H9 (cell line): ENCODE data around the gene FAM32A. TPM values are rescaled to one million over a fixed set of nuclear protein-coding genes. Genes with fewer than 3 reads are reported as not detected.

Experiments
- DNase-seq: peaks from one replicate; pipeline ENCODE4 v3.0.0-alpha.2; 2017
- H2AFZ ChIP-seq: one replicate; pipeline ENCODE4 v1.6.1; 2013; ENCODE audit warnings: mild to moderate bottlenecking, low read length, control low read depth, moderate library complexity
- H2AK5ac ChIP-seq: 2 replicates; pipeline ENCODE4 v1.6.1; 2013; ENCODE audit warnings: low read length, control low read depth, mixed read lengths; ENCODE audit not compliant: insufficient read length
- H2BK120ac ChIP-seq: one replicate; pipeline ENCODE4 v1.6.1; 2013; ENCODE audit warnings: low read depth, mild to moderate bottlenecking, low read length, control low read depth, inconsistent platforms; ENCODE audit not compliant: poor library complexity, severe bottlenecking
- H2BK12ac ChIP-seq: 2 replicates; pipeline ENCODE4 v1.6.1; 2013; ENCODE audit warnings: low read length, control low read depth, mixed read lengths, low read depth; ENCODE audit not compliant: insufficient read length
- H2BK15ac ChIP-seq: 2 replicates; pipeline ENCODE4 v1.6.1; 2013; ENCODE audit warnings: low read depth, low read length, control low read depth
- H2BK20ac ChIP-seq: one replicate; pipeline ENCODE4 v1.6.1; 2013; ENCODE audit warnings: low read depth, mild to moderate bottlenecking, low read length, control low read depth, inconsistent platforms; ENCODE audit not compliant: poor library complexity, severe bottlenecking
- H2BK5ac ChIP-seq: 2 replicates; pipeline ENCODE4 v1.6.1; 2013; ENCODE audit warnings: low read length, control low read depth, mixed read lengths; ENCODE audit not compliant: insufficient read length
- H3K14ac ChIP-seq: 2 replicates; pipeline ENCODE4 v1.6.1; 2013; ENCODE audit warnings: low read length, control low read depth; ENCODE audit not compliant: insufficient read depth
- H3K18ac ChIP-seq: 2 replicates; pipeline ENCODE4 v1.6.1; 2013; ENCODE audit warnings: low read depth, mild to moderate bottlenecking, mixed read lengths, low read length, control low read depth; ENCODE audit not compliant: insufficient read length
- H3K23ac ChIP-seq: 2 replicates; pipeline ENCODE4 v1.6.1; 2013; ENCODE audit warnings: low read length, control low read depth, mixed read lengths, low read depth; ENCODE audit not compliant: insufficient read length
- H3K23me2 ChIP-seq: 2 replicates; pipeline ENCODE4 v1.6.1; 2013; ENCODE audit warnings: low read depth, mild to moderate bottlenecking, mixed read lengths, low read length, control low read depth; ENCODE audit not compliant: insufficient read length, poor library complexity, severe bottlenecking
- H3K27ac ChIP-seq: 2 replicates; pipeline ENCODE4 v1.5.1; 2013; ENCODE audit warnings: low read length, control low read depth, mixed read lengths, low read depth; ENCODE audit not compliant: insufficient read length
- H3K27me3 ChIP-seq: 2 replicates; pipeline ENCODE4 v1.6.1; 2013; ENCODE audit warnings: low read length, control low read depth, inconsistent platforms; ENCODE audit not compliant: insufficient read depth
- H3K4ac ChIP-seq: 2 replicates; pipeline ENCODE4 v1.6.1; 2013; ENCODE audit warnings: low read depth, mild to moderate bottlenecking, control low read depth, inconsistent platforms, low read length, moderate library complexity
- H3K4me1 ChIP-seq: 2 replicates; pipeline ENCODE4 v1.6.1; 2013; ENCODE audit warnings: low read length, control low read depth, inconsistent platforms; ENCODE audit not compliant: insufficient read depth
- H3K4me2 ChIP-seq: 2 replicates; pipeline ENCODE4 v1.6.1; 2013; ENCODE audit warnings: low read length, control low read depth, mixed read lengths; ENCODE audit not compliant: insufficient read length, insufficient read depth
- H3K56ac ChIP-seq: 2 replicates; pipeline ENCODE4 v1.6.1; 2013; ENCODE audit warnings: low read depth, mild to moderate bottlenecking, mixed read lengths, low read length, control low read depth; ENCODE audit not compliant: insufficient read length
- H3K79me1 ChIP-seq: 2 replicates; pipeline ENCODE4 v1.6.1; 2013; ENCODE audit warnings: low read depth, mild to moderate bottlenecking, moderate library complexity, low read length, control low read depth, inconsistent platforms; ENCODE audit not compliant: insufficient read depth, poor library complexity, severe bottlenecking
- H3K79me2 ChIP-seq: 2 replicates; pipeline ENCODE4 v1.6.1; 2013; ENCODE audit warnings: low read length, control low read depth, inconsistent platforms; ENCODE audit not compliant: insufficient read depth
- H3K9ac ChIP-seq: 2 replicates; pipeline ENCODE4 v1.6.1; 2013; ENCODE audit warnings: low read length, control low read depth, mixed read lengths; ENCODE audit not compliant: insufficient read length; ENCODE audit errors: extremely low read depth
- H3K9me3 ChIP-seq: one replicate; pipeline ENCODE4 v1.6.1; 2013; ENCODE audit warnings: low read depth, low read length, inconsistent platforms; ENCODE audit not compliant: control insufficient read depth
- H3T11ph ChIP-seq: one replicate; pipeline ENCODE4 v1.6.1; 2013; ENCODE audit warnings: mild to moderate bottlenecking, low read length, control low read depth, inconsistent platforms
- H4K20me1 ChIP-seq: one replicate; pipeline ENCODE4 v1.6.1; 2013; ENCODE audit not compliant: control insufficient read depth, insufficient read length, insufficient read depth
- H4K5ac ChIP-seq: 2 replicates; pipeline ENCODE4 v1.6.1; 2013; ENCODE audit warnings: low read depth, mild to moderate bottlenecking, mixed read lengths, low read length, control low read depth; ENCODE audit not compliant: insufficient read length
- H4K8ac ChIP-seq: replicated peaks from 2 replicates; pipeline ENCODE4 v1.6.1; 2013; ENCODE audit warnings: low read length, control low read depth, mixed read lengths, low read depth; ENCODE audit not compliant: insufficient read length
- H4K91ac ChIP-seq: 2 replicates; pipeline ENCODE4 v1.6.1; 2013; ENCODE audit warnings: low read depth, mild to moderate bottlenecking, moderate library complexity, mixed read lengths, low read length, control low read depth; ENCODE audit not compliant: insufficient read length
- H3K27ac Mint-ChIP-seq, 3 experiments: 2 replicates in 2 of 3; 3 replicates in 1 of 3; pipeline ENCODE4 v1.8.0; 2020 to 2021; ENCODE audit warnings: mixed read lengths in 3 of 3, mild to moderate bottlenecking in 1 of 3, moderate library complexity in 1 of 3
- H3K27me3 Mint-ChIP-seq: 2 replicates; pipeline ENCODE4 v1.8.0; 2021; ENCODE audit warnings: low read depth, mild to moderate bottlenecking, moderate library complexity, mixed read lengths
- H3K36me3 Mint-ChIP-seq, 3 experiments: 2 replicates in 2 of 3; 3 replicates in 1 of 3; pipeline ENCODE4 v1.8.0; 2020 to 2021; ENCODE audit warnings: low read depth in 3 of 3, mixed read lengths in 3 of 3; ENCODE audit not compliant: insufficient read depth in 1 of 3
- H3K4me1 Mint-ChIP-seq, 2 experiments: 2 replicates each; pipeline ENCODE4 v1.8.0; 2020; ENCODE audit warnings: mixed read lengths in 2 of 2
- H3K4me3 Mint-ChIP-seq, 2 experiments: 2 replicates in 1 of 2; 3 replicates in 1 of 2; pipeline ENCODE4 v1.8.0; 2020 to 2021; ENCODE audit warnings: mild to moderate bottlenecking in 2 of 2, mixed read lengths in 2 of 2, moderate library complexity in 1 of 2
- H3K9me3 Mint-ChIP-seq, 2 experiments: 2 replicates in 1 of 2; 3 replicates in 1 of 2; pipeline ENCODE4 v1.8.0; 2020; ENCODE audit warnings: mild to moderate bottlenecking in 2 of 2, mixed read lengths in 2 of 2, moderate library complexity in 1 of 2
- CTCF ChIP-seq: fragments of 200-600 bp; sonication (generic); conservative IDR thresholded peaks from 3 replicates; pipeline ENCODE4 v1.8.0; 2021; ENCODE audit warnings: antibody characterized with exemption, mild to moderate bottlenecking
- WGBS: extraction: QIAGEN DNeasy Blood & Tissue Kit; methylation state at CpG from one replicate; pipeline ENCODE4 v1.1.7; 2013; ENCODE audit warnings: missing lambda C conversion rate, low lambda C conversion rate, mixed read lengths; ENCODE audit not compliant: insufficient read length; ENCODE audit errors: extremely low coverage; 5-methylcytosine and 5-hydroxymethylcytosine counted together
- total RNA-seq: library from RNA; stranded (reverse); gene quantifications from 2 replicates; pipeline ENCODE4 v1.2.1, GENCODE V29; 2021

Gene FAM32A
- total RNA-seq, 1 experiment from 2014 or later = 91.9 TPM

DNA sequence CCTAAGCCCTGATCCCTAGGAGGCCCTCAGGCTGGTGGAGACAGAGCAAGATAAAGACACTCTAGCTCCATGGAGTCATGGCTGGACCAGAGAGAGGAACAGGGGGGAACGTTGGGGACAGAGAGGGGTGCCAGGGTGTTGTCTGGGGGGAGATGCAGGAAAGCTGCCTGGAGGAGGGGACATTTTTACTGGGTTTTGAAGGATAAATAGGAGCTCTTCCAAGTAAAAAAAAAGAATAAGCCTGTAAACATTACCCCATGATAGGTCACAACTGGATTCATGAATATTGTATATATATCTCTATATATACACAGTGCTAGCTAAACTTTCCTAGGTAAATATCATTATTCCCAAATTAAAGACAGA lies 41.0 kb upstream of the FAM32A start:
- Histone ChIP-seq H2AFZ (no peak overlapping the region), H3K79me2 (no peaks in the 10 kb centered on the region), H4K8ac (no peak overlapping the region), H3K4me1 (no peaks in the 10 kb centered on the region), H3K27me3 (no peaks in the 10 kb centered on the region), H4K20me1 (no peaks in the 10 kb centered on the region), H2BK15ac (0 out of 2 replicates have a peak overlapping the region, but pooled peaks have one; percentile 0), H2BK5ac (no peak overlapping the region), H2BK120ac (no peak overlapping the region), H3K9ac (no peak overlapping the region), H2BK12ac (peak overlapping the region; percentile 42), H3K27ac (no peak overlapping the region), H3K79me1 (no peaks in the 10 kb centered on the region), H3K4me2 (no peak overlapping the region), H2BK20ac (no peak overlapping the region), H3T11ph (no peak overlapping the region), H3K56ac (no peak overlapping the region), H3K4ac (no peak overlapping the region), H4K5ac (no peak overlapping the region), H2AK5ac (no peak overlapping the region), H3K14ac (no peak overlapping the region), H3K9me3 (no peaks in the 10 kb centered on the region), H3K23ac (no peak overlapping the region), H4K91ac (peak overlapping the region; percentile 53), H3K23me2 (no peaks in the 10 kb centered on the region), H3K18ac (peak overlapping the region; percentile 40)
- WGBS = no CpG with 5 or more reads among the region's 1 CpG
- Mint-ChIP-seq H3K4me3 (no peak overlapping the region), H3K27ac (no peak overlapping the region; a peak in 1 of 7 replicates), H3K4me1 (peaks cover 9 to 10% of the 10 kb centered on the region in 2 experiments), H3K36me3 (no peaks in the 10 kb centered on the region), H3K27me3 (peaks cover 2% of the 10 kb centered on the region), H3K9me3 (no peaks in the 10 kb centered on the region)
- TF ChIP-seq CTCF = no peak
- no peak for DNase-seq
